KOPT-K1 (cell line): ENCODE results near the gene TMEM126A.

ENCODE experiments used
- H3K27ac ChIP-seq: fragments of 200-600 bp; sonication (generic); 2 replicates; pipeline ENCODE4 v1.5.1; 2016; ENCODE audit warnings: antibody characterized with exemption, mild to moderate bottlenecking, low read depth, low read length; ENCODE audit not compliant: poor library complexity, severe bottlenecking
- H3K36me3 ChIP-seq: fragments of 200-600 bp; sonication (generic); 2 replicates; pipeline ENCODE4 v1.5.1; 2017; ENCODE audit warnings: antibody characterized with exemption, mild to moderate bottlenecking, low read length, moderate library complexity; ENCODE audit not compliant: insufficient read depth
- H3K9me3 ChIP-seq: fragments of 200-600 bp; sonication (generic); 2 replicates; pipeline ENCODE4 v1.5.1; 2017; ENCODE audit warnings: antibody characterized with exemption, low read length, mild to moderate bottlenecking; ENCODE audit not compliant: insufficient read depth, poor library complexity, severe bottlenecking

The TMEM126A gene

DNA sequence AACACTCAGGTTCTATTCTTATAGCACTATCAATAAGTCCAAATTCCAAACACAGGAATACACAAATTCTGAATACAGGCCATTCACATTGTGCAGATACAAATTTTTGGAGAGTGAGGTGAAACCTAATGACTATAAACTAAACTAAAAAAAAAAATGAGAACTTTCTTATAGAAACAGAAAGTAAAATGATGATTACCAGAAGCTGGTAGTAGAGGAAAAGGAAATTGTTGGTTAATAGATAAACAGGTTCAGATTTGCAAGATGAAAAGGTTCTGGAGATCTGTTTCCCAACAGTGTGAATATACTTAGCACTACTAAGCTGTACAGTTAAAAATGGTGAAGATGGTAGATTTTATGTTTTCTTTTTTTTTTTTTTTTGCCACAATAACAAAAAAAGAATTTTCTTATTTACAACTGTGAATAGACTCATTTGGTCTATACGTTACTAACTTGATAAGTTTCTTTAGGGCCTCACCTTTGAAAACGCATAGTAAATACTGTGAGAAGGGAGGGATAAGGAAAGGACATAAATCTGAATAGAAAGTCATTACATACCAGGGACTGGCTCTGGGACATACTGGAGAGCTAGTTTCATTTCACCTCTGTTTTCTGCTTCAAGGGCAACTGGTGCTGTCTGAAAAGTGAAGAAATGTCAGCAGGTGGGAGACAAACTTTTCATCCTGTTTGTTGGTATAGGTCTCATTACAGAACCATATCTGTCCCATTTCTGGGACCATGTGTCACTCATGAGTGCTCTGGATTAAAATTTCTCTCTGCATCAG lies 52.4 kb downstream of the TMEM126A start:
- no peaks in the 10 kb centered on the region for H3K9me3 ChIP-seq
- H3K36me3 ChIP-seq, result no peaks in the 10 kb centered on the region
- H3K27ac ChIP-seq, result no peak overlapping the region

DNA sequence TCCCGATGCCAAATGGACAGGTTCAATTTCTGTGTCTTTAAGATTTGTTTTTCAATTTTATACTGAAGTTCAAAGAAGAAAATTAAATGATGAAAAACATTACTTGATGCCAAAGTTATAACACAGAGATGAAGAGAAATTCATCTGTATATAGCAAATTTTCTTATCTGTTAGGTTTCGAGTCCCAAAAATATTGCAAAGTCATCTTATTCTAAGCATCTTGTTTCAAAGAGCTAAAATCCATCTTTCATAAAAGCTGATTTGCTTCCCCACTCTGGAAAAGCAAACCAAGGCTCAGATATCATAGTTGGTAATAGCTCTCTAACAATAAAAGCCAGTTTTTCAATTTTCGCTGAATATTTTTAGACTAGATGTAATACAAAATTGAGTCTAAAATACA lies 57.2 kb downstream of the TMEM126A start:
- H3K36me3 ChIP-seq, result no peaks in the 10 kb centered on the region
- H3K9me3 ChIP-seq, result no peaks in the 10 kb centered on the region
- no peak overlapping the region for H3K27ac ChIP-seq

DNA sequence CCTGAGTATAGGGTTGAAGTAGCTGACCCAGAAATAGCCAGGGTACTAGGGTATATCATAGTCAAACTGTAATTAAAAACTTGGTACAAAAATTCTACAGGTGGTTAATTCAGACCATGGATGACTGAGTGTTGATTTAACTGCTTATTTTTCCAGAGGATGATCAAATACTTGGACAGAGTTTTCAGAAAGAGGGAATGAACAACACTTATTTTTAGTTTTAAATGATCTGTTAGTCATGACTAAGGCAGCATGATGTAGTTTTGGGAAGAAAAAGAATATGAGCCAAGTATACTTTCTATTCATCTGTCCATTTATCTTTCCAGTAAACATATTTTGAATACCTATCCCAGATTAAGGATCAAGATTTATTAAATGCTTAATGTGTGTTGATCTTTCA lies 58.0 kb downstream of the TMEM126A start:
- Histone ChIP-seq H3K27ac (no peak overlapping the region), H3K36me3 (no peaks in the 10 kb centered on the region), H3K9me3 (no peaks in the 10 kb centered on the region)
